Subcutaneous adipose tissue (tissue), 4 donors: ENCODE measurements around the gene ALPP. TPM values are rescaled to one million over a fixed set of nuclear protein-coding genes. Genes with fewer than 3 reads are reported as not detected.

Experiments
- CTCF ChIP-seq: fragments of 450-650 bp; IDR thresholded peaks from one replicate; pipeline ENCODE4 v1.5.1; 2016; ENCODE audit warnings: low read depth, mild to moderate bottlenecking, control low read depth, antibody characterized with exemption, moderate library complexity
- total RNA-seq, 4 donors: library from RNA; depleted of rRNA; stranded (reverse); fragments of >200 nt; gene quantifications; one replicate each; pipeline ENCODE4 v1.1.0, GENCODE V29; 2016

The ALPP gene
- total RNA-seq, 4 donors from 2014 or later = not detected

GRCh38 chr2:232398293-232399034 lies 19.9 kb downstream of the ALPP start:
- TF ChIP-seq CTCF = no peak

GRCh38 chr2:232400256-232401015 lies 21.9 kb downstream of the ALPP start:
- TF ChIP-seq CTCF = no peak

- TF ChIP-seq CTCF = no peak
These were observed 24.0 kb downstream of the ALPP start for GRCh38 chr2:232402518-232402917.

- no peak for TF ChIP-seq CTCF
These were observed 27.5 kb downstream of the ALPP start for GRCh38 chr2:232405943-232406510.

GRCh38 chr2:232406556-232407310 lies 28.2 kb downstream of the ALPP start, which contains the start of gene ALPG:
Gene ALPG, plus strand, starts transcription at chr2:232406844. Its CDS starts 51 bp downstream, at chr2:232406895.
- TF ChIP-seq CTCF = no peak

GRCh38 chr2:232410238-232410900 lies 31.8 kb downstream of the ALPP start:
- no peak for TF ChIP-seq CTCF
